ENCODE data around the gene NPIPB6.

NPIPB6 gene

GRCh38 chr16:28319476-28320022, 43.8 kb downstream of the NPIPB6 start:
- no peak for DNase-seq (ENCODE audit: low read depth)
- no peak for TF ChIP-seq CTCF (IDR thresholded peaks at IDR 0.05; ENCODE audit: low read length, missing control alignments)
- no peak overlapping the region for H3K4me3 ChIP-seq (replicated peaks; ENCODE audit: low read depth, low read length)

GRCh38 chr16:28318042-28318744, 45.1 kb downstream of the NPIPB6 start:
- no peak for TF ChIP-seq CTCF (IDR thresholded peaks at IDR 0.05; ENCODE audit: low read length, missing control alignments)
- DNase-seq (ENCODE audit: low read depth): no peak
- no peak overlapping the region for H3K4me3 ChIP-seq (replicated peaks; ENCODE audit: low read depth, low read length)

- no peak overlapping the region for H3K4me3 ChIP-seq (replicated peaks; ENCODE audit: low read depth, low read length)
- peak; percentile 44 for DNase-seq (ENCODE audit: low read depth)
- peak; percentile 80 for TF ChIP-seq CTCF (IDR thresholded peaks at IDR 0.05; ENCODE audit: low read length, missing control alignments)
Measured at GRCh38 chr16:28317040-28317880, 46.0 kb downstream of the NPIPB6 start.

GRCh38 chr16:28316054-28316453, 47.3 kb downstream of the NPIPB6 start:
- no peak overlapping the region for H3K4me3 ChIP-seq (replicated peaks; ENCODE audit: low read depth, low read length)
- no peak for TF ChIP-seq CTCF (IDR thresholded peaks at IDR 0.05; ENCODE audit: low read length, missing control alignments)
- DNase-seq (ENCODE audit: low read depth): no peak

- no peak for TF ChIP-seq CTCF (IDR thresholded peaks at IDR 0.05; ENCODE audit: low read length, missing control alignments)
- DNase-seq (ENCODE audit: low read depth): no peak
- H3K4me3 ChIP-seq (replicated peaks; ENCODE audit: low read depth, low read length): no peak overlapping the region
Measured at GRCh38 chr16:28313587-28313986, 49.7 kb downstream of the NPIPB6 start.

- no peak for TF ChIP-seq CTCF (IDR thresholded peaks at IDR 0.05; ENCODE audit: low read length, missing control alignments)
- no peak overlapping the region for H3K4me3 ChIP-seq (replicated peaks; ENCODE audit: low read depth, low read length)
- DNase-seq (ENCODE audit: low read depth): no peak
Measured at GRCh38 chr16:28312327-28312726, 51.0 kb downstream of the NPIPB6 start.

All from fibroblast of pulmonary artery (primary cell).